IPS-NIHi7 (cell line): ENCODE data around the gene TWIST1.

Experiments used
- DNase-seq: peaks from one replicate; pipeline ENCODE4 v3.0.0; 2012; ENCODE audit warnings: mixed read lengths; ENCODE audit errors: extremely low spot score

The TWIST1 gene

DNA sequence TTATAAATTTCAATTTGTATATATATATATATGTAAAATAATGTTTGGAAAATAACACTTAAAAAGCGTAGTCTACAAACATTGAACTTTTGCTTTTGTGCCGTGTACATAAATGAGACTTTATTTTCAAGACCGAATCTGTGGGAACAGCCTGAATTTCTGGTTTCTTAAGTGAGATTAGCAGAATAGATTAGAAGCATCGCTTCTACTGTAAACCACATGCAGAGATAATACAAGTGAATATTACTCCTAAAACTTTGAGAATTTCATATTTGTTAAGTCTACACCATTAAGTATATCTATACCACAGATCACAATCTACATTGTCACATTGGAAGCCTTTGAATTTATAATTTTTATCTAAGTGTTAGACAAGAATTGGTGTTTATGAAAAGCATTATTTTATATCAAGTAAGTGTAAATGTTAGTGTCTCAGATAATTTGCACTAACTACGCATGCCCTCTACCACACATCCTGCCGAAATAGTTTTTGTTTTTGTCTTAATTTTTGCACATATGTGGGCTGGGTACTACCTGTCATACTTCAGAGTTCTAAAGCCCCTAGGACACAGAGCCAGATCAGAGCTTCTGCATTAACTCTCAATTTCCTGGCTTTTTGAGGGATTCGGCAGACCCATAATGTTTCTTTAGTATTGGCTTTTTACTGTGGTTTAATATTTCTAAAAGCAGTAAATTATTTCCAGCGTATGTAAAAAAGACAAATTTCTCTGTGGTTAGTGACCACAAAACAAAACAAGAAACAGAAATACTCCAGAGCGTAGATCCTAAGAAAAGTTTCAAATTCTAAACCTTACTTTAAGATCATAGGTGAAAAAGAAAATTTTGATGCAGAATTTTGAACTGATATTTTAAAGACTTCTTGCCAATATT lies 20.0 kb downstream of the TWIST1 start:
- DNase-seq: no peak

DNA sequence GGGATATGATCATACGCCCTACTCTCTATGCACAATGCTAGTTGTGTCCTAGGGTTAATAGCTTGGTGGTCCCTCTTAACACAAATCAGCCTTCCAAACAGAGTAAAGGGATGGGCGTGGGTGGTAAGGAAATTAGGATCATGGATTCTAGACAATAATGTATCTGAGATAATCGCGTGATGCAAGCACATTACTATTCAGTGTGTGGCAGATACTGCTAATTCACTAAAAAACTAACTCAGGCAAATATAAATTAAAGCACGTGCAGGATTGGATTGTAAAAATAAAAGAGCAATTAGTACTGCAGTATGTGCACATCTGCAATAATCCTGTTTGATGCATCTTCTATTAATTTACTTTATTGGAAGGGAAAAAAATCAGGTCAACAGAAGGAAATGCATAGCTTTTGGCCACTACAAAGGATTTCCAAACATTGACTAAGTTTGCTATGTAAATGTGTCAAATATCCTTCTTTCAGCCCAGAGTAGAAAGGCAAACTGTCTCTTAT lies 22.0 kb downstream of the TWIST1 start:
- no peak for DNase-seq

DNA sequence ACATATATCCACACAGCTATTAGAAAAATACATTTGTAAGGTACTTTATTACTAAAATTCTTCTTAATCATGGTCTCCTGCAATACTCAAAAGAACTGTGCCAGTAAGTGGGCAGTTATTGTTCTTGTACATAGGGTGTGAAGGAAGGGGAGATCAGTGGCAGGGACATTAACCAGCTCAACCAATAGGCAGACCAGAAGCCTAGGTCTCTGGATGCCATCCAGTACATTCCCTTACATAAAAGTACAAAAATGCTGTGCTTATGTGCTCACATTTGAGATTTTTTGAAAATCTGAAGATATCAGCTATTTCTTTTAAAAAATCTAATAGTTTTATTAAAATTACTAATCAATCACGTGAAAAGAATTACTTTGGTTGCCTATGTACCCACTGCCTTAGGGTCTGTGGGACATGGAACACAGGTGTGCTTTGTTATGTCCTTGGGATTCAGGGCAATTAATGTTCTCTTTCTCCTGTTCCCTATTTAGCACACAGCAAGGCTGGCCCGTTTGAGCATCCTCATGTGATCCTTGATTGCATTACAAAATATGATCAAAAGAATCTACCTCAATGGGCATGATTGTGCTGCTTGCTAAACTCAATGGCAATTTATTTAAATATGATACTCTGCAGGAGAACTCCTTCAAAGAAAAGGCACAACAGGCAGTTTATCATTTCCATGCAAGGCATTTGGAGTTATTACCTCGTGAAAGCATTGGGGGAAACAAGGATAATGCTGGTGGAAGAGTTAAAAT lies 22.7 kb downstream of the TWIST1 start:
- DNase-seq: no peak

DNA sequence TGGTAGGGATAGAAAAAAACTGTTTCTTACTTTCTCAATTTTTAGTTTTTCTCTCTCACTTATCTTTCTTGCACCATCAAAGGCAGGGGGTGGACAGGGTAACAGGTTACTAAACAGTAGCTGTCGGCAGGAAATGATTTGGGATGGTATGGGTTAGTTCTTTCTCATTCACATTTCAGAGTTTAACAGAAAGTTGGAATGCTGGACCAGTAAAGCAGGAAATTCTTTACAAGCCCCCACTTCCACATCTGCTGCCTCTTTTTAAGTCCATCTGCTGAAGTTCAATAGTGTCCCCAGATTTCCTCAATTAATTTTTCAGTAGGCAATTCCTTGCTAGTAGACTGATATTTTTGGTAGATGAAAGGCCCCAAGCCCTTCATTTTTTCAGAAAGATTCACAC lies 23.3 kb downstream of the TWIST1 start:
- DNase-seq: no peak

DNA sequence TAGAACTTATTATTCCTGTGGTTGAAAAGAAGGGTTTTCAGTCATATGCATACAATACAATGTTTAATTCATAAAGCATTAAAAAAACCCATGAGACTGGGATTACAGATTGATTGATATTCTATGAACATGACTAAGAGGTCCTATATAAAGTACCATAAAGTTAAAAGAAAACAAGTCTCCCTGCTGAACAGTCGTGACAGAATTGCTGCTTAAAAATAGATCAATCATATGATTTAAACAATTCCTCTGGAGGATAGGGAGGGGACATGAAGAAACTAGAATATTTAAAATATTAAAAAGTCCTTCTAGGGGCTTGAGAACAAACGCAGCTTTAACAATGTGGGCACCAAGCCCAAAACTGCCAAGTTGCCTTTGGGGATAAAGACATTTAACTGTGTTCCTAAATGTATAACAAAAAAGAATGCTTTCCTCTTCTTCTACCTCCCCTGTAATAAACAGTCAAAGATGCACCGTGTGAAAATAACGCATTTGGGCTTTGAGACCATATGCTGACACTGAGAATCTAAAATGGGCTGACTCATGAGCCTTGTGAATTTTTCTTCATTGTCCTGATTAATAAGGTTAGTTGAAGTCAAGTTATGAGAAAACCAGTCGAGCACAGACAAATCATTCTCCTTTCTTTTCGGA lies 25.8 kb downstream of the TWIST1 start:
- DNase-seq: no peak

DNA sequence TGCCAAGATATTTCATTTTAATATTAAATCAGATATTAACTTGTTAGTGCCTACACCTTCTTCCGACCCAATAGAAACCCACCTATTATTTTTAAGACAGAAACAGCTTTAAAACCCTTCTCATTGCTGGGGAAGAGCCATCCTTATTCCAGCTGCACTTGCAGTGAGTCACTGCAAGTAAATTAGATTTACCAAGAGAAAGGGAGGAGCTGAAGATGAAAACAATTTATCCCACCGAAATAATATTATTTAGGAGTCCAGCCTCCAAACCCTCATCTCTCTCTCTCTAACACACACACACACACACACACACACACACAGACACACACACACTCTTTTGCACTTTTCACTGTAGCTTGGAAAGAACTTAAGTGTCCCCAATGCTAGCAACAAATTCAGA lies 26.9 kb downstream of the TWIST1 start:
- no peak for DNase-seq

DNA sequence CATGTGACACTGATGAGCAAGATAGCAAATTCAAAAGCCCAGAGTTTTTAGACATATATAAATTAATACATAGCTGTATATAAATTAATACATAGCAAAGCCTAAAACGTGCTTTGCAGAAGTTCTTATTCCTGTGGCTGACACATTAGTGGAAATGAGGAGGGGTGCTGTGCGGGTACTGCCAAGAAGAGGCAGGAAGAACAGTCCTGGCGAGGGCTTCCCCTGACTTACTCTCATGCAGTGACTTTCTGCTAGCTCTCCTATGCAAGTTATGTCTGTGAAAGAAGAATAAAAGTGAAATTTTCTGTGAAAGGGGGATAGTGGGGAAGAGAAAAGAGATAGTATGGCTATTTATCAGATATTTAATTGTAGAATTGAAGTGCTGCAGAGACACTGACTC lies 27.6 kb downstream of the TWIST1 start:
- DNase-seq: no peak

DNA sequence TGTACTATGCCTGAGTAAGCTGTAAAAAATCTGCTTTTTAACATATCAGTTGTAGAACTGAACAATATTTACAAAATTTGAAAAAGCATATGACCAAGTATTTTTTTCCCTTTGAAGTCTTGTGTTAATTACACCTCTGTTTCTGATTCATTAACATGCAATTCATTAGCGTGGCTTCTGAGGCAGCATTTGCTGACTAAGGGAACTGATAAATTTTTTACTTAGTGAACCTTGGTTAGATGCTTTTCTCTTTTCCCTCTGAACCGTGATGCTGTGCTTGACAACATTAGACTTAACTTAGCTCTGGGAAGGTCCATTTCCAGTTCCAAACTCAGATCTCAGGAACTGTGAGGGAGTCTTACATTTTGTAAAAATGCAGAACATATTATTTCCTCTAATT lies 28.1 kb downstream of the TWIST1 start:
- DNase-seq: no peak

DNA sequence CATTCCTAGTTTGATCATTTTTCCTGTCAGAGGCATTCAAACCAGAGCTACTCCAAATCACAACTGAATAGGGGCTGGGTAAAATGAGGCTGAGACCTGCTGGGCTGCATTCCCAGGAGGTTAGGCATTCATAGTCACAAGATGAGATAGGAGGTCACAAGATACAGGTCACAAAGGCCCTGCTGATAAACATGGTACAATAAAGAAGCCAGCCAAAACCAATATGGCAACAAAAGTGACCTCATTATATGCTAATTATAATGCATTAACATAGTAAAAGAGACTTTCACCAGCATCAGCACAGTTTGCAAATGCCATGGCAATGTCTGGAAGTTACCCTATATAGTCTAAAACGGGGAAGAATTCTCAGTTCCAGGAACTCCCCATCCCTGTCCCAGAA lies 37.3 kb downstream of the TWIST1 start:
- no peak for DNase-seq

DNA sequence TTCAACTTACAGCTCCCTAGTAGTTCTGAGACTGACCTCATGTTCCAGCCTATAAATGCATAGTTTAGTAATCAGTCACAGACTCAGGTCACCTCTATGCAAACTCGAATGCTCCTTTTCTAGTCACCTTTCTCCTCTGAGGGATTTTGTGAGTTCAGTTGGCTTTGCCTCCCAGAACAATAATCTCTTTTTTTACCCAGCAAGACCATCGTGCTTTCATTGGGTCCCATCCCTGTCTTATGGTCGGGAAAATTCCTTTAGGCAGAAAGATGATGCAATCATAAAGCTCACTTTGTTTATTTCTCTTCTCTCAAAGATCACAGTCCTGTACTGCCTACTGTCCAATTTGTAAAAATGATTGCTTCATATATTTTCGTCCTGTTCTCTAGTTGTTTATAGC lies 38.4 kb downstream of the TWIST1 start:
- DNase-seq: no peak

DNA sequence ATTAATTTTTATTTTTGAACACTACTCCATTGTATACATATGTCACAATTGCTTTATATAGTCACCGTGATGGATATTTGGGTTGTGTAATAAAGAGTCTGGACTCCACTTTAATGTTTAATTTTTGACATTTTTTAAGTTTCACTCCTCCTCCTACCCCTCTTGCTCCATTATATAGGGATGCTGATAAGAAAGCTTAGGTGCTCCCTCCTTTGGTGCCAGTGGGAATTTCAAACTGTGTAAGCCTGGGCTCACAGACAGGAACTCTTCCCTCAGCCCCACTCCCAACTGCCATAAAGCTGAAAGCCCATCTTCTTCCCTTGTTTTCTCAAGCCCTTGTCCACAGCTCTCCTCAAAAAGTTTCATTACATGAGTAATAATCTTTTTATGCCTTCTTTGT lies 47.6 kb downstream of the TWIST1 start:
- DNase-seq: peak; percentile 30

DNA sequence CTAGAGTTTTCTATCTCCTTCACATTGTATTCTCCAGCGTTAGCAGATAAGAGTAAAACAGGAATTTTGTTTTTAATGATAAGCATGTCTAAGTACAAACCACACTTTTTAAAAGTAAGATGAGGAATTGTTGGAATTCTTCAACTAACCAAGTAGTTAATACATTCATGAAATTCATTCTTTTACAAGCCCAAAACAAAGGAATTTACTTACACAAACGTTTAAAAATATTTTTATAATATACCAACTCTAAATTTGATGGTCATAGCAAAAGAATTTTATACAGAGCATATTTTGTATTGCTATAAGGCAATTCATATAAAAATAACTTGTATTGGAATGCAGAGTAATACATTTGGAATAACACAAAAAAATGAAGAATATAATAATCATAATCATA lies 51.3 kb downstream of the TWIST1 start:
- no peak for DNase-seq
